AG04450 (cell line): ENCODE data around the gene RIPOR2. TPM values are rescaled to one million over a fixed set of nuclear protein-coding genes. Genes with fewer than 3 reads are reported as not detected.

Experiments
- CTCF ChIA-PET: fragments of 300-600, 350-600 bp; formaldehyde crosslinking; extraction: SDS; loops from one replicate; lab custom pipeline; 2022; ENCODE audit warnings: antibody characterized with exemption, inconsistent platforms; lab: Charles Lee
- POLR2A ChIA-PET: fragments of 350-600 bp; formaldehyde crosslinking; extraction: SDS; loops from one replicate; lab custom pipeline; 2021; ENCODE audit warnings: antibody characterized with exemption, inconsistent platforms; lab: Yijun Ruan, JAX
- DNase-seq: peaks from one replicate; pipeline ENCODE4 v3.0.0-alpha.2; 2011; ENCODE audit warnings: low read depth, low spot score
- H3K27ac ChIP-seq: one replicate; pipeline ENCODE4 v1.5.1; 2012; ENCODE audit warnings: low read depth, low read length, control low read depth
- H3K27me3 ChIP-seq: one replicate; pipeline ENCODE4 v1.6.0; 2012; ENCODE audit warnings: low read length; ENCODE audit not compliant: control insufficient read depth, insufficient read depth
- H3K4me3 ChIP-seq: 2 replicates; pipeline ENCODE4 v1.5.1; 2011; ENCODE audit warnings: mild to moderate bottlenecking, low read depth, low read length, control low read depth
- H3K9me3 ChIP-seq: 2 replicates; pipeline ENCODE4 v1.5.1; 2012; ENCODE audit warnings: low read length; ENCODE audit not compliant: control insufficient read depth, insufficient read depth
- CTCF ChIP-seq: IDR thresholded peaks from 2 replicates; pipeline ENCODE4 v1.5.1; 2011; ENCODE audit warnings: low read depth, low read length, control low read depth, inconsistent platforms
- polyA plus RNA-seq: library from polyadenylated mRNA; depleted of rRNA; stranded (reverse); fragments of >200 nt; gene quantifications from 2 replicates; pipeline ENCODE4 v1.2.3, GENCODE V29; 2011

RIPOR2 gene
- polyA plus RNA-seq, 1 experiment: 7.3 TPM

DNA sequence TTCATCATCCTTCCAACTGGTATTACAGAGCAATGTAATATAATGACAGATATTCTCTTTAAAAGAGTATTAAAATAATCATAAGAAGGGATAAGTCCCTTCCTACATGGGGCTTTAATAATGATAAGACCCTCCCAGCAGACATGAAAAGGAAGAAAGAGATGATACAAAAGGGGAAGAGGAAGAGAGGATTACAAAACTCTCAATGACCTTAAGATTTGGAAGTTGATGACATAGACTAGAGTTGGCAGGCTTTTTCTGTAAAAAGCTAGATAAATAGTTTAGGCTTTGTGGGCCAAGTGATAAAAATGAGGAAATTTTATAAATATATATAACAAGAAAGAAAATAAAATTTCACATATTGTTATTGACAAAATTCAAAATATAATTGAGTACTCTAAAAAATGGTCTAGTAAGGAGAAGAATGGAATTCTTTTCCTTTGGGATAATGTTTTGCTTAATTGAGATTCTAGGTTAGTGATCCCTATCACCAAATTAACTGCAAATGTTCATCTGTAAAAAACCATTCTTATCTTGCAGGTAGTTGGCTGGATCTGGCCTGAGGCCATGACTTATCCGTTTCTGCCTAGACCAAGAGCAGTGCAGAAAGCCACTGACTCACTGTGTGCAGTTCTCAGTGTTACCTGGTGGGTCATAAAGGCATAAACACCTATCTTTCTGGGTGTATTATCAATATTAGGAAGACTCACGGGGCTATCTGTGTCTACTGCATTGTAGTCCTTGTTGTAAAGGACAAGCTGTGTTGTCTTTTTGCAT, 11.0 kb downstream of the RIPOR2 start:
- Histone ChIP-seq H3K27me3 (no peaks in the 10 kb centered on the region), H3K27ac (no peak overlapping the region), H3K9me3 (no peaks in the 10 kb centered on the region), H3K4me3 (no peak overlapping the region)
- DNase-seq: no peak
- POLR2A ChIA-PET: no interaction called here
- TF ChIP-seq CTCF: no peak
- CTCF ChIA-PET: no interaction called here

DNA sequence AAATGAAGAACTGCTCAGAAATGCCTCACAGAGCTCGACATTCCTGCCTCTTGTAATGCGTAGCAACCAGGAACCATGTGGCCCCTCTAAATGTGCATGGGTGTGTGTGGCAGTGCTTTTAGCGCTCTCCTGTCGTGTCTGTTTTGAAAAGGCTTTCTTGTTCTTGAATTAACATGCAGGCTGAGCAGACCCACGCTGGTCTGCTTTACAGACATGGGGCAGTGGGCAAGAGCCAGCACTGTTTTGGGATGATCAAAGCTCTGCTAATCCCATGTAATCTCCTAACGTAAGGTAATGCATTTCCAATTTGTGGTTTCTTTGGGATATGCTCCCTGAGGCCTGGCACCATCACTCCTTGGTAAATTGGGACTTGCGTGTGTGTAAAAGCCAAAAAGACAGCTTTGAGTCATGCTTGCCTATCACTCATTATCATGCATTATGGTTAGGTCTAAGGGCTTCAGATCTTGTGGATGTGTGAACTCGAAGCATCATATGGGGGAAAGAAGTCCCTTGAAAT, 11.8 kb downstream of the RIPOR2 start:
- no peak for DNase-seq
- Histone ChIP-seq H3K27me3 (no peaks in the 10 kb centered on the region), H3K9me3 (no peaks in the 10 kb centered on the region), H3K4me3 (no peak overlapping the region), H3K27ac (no peak overlapping the region)
- TF ChIP-seq CTCF: no peak
- CTCF ChIA-PET: no interaction called here
- POLR2A ChIA-PET: no interaction called here

DNA sequence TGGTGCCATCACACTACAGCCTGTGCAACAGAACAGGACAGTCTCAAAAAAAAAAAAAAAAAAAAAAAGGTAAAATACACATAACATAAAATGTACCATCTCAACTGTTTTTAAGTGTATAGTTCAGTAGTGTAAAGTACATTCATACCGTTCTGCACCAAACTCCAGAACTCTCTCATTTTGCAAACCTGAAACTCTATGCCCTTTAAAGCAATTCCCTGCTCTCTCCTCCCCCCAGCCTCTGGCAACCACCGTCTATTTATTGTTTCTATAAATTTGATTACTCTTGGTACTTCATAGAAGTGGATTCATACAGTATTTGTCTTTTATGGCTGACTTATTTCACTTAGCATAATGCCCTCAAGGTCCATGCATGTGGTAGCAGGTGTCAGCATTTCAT, 12.9 kb downstream of the RIPOR2 start:
- Histone ChIP-seq H3K9me3 (no peaks in the 10 kb centered on the region), H3K27me3 (no peaks in the 10 kb centered on the region), H3K4me3 (no peak overlapping the region), H3K27ac (no peak overlapping the region)
- no peak for TF ChIP-seq CTCF
- no peak for DNase-seq
- ChIA-PET CTCF (no interaction called here), POLR2A (no interaction called here)

DNA sequence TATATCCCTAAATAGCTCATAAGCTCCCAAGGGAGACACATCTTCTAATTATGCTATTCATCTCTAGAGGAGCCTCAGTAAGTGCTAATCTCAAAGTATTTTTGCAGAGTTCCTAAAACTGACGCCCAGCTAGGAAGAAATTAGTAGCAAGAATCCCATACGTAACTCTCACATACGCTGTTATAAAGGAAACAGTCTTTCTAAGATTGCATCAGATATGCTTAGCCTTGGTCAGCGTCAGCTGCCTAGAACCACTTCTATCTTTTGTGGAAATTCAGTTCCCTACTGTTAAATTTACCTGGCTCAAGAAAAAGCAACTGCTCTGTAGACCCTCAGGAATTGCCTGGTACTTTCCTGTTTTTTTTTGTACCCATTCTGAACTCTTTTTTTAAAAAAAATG, 13.6 kb downstream of the RIPOR2 start:
- no peak for DNase-seq
- CTCF ChIA-PET: no interaction called here
- Histone ChIP-seq H3K27me3 (no peaks in the 10 kb centered on the region), H3K9me3 (no peaks in the 10 kb centered on the region), H3K4me3 (no peak overlapping the region), H3K27ac (no peak overlapping the region)
- POLR2A ChIA-PET: no interaction called here
- no peak for TF ChIP-seq CTCF

DNA sequence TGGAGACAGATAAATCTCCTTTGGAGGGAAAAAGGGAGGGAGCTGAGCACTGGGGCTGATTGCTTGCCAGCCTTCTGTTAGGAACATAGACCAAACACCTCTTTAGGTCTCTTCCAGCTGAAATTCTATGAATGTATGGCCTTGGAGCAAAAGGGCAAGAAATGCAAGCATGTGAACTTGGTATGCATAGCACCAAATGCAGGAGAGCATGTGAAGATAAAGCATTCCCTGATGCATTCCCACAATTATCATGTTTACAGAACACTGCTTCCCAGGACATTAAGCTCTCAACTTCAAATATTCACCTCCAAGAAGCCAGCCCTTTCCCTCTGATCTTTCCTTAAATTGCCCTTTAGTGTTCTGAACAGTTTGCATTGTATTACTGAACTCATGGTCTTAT, 15.6 kb downstream of the RIPOR2 start:
- Histone ChIP-seq H3K4me3 (no peak overlapping the region), H3K27ac (no peak overlapping the region), H3K9me3 (no peaks in the 10 kb centered on the region), H3K27me3 (no peaks in the 10 kb centered on the region)
- CTCF ChIA-PET: interaction anchor here (1.3 to 2.5 kb wide), 3 partner anchors 37 to 151 kb away, joined by 4 to 8 read pairs (median 4); no protein-coding TSS in a partner anchor
- TF ChIP-seq CTCF: no peak
- no peak for DNase-seq
- POLR2A ChIA-PET: interaction anchor here (0.6 kb wide), 1 partner anchor 135 kb away, joined by 5 read pairs; no protein-coding TSS in a partner anchor
